HG02610 (cell line): ENCODE data around the gene TPRKB.
"Not testable (repeated sequence)": the region's sequence is repeated elsewhere in the genome, so short reads cannot be mapped to it uniquely, and the experiment has no call there.

ENCODE experiments used
- ATAC-seq: cut with Tn5 transposase; IDR thresholded peaks from one replicate; pipeline ENCODE4 v1.9.1; 2021; ENCODE audit warnings: mild to moderate bottlenecking, moderate library complexity; ENCODE audit not compliant: unreplicated experiment

TPRKB gene

DNA sequence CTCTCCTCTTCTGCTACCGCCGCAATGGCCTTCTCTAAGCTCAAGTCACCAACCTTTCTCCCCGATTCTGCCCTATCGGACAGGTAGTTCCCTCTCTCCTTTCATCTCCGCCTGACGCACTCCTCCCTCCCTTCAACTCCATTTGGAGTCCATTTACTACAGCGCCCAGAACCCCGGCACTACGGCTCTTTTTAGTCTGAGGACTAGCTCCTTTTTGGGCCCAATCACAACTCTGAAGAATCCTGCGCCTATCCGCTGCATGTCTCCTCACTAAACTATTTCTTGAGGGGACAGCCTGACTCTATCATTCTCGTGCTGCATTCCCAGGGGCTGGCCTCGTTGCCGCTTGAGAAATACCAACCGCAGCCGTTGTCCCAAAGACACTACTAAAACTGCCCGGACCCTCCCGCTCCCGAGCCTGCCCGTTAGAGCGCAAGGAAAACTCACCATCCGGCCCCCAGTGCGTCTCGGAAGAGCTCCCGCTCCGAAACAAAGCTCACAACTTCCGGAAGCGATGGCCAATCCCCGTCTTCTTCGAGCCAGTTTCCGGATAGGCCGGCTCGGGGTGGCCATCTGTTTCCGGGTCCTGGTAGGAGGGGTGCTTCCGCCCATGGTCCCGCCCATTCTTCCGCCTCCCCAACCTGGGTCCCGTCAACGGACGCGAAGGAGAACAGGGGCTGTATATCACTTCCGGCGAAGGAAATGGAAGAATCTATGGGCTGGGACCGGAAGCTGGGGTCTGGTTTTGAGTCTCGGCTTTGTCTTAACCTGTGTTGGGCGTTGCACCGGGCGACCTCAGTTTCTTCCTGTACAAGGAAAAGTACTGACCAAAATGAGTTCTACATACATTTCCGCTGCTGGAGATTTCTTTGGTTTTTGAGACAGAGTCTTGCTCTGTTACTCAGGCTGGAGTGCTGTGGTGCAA is at the start of gene TPRKB:
Gene TPRKB, minus strand, starts transcription at position 491 of the 925 bp plus-strand sequence. CDS start 2,776 bp downstream, outside the sequence.
- ATAC-seq: peak; percentile 98

- not testable (repeated sequence) for ATAC-seq
These were observed 46.7 kb upstream of the TPRKB start, which contains the start of gene C2orf78 for GRCh38 chr2:73783883-73784282. C2orf78 (plus strand) TSS chr2:73784183; CDS start chr2:73784310, 127 bp downstream.

DNA sequence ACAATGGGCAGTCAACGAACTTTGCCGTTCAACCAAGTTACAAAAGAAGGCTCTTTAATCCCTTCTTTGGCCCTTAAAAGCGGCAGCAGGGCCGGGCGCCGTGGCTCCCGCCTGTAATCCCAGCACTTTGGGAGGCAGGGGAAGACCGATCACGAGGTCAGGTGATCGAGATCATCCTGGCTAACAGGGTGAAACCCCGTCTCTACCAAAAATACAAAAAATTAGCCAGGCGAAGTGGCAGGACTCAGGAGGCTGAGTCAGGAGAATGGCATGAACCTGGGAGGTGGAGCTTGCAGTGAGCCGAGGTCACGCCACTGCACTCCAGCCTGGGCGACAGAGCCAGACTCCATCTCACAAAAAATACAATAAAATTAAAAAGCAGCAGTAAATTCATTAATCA is 46.3 kb upstream of the TPRKB start:
- not testable (repeated sequence) for ATAC-seq

DNA sequence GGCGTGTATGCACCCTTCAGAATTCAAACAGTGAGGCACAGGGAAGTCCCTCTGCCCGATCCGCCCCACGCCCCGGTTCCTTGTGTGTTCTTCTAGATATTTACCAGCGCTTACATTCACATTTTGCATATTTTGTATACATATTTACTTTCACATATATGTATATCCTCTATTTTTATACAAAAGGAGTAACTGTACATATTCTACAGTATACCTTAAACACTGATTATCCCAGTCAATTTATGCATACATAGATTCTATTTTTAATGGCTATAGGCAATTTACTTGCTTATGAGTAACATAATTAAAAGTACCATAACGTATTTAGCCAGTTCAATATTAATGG is 43.1 kb upstream of the TPRKB start:
- no peak for ATAC-seq

GRCh38 chr2:73779467-73780236 is 42.5 kb upstream of the TPRKB start, which contains the start of gene DUSP11:
DUSP11 (minus strand) TSS chr2:73780103; CDS start chr2:73779974, 129 bp downstream.
- peak; percentile 99 for ATAC-seq

DNA sequence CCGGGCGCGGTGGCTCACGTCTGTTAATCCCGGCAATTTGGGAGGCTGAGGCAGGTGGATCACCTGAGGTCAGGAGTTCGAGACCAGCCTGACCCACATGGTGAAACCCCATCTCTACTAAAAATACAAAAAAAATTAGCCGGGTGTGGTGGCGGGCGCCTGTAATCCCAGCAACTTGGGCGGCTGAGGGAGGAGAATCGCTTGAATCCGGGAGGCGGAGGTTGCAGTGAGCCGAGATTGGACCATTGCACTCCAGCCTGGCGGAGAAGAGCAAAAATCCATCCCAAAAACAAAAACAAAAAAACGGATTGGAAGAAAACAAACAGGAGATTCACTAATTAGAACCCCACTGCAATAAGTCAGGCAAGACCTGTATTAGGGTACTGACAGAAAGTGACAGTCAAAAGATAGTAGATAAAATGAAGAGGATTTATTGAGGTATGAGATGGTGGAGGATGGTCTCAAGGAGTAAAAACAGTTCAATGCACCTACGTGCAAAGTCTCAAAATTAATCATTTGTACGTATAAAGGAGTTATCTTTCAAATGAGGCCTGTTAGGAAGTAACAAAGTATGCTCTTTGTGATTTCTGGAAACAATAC is 41.8 kb upstream of the TPRKB start:
- not testable (repeated sequence) for ATAC-seq

GRCh38 chr2:73776869-73777519 is 39.8 kb upstream of the TPRKB start:
- no peak for ATAC-seq

DNA sequence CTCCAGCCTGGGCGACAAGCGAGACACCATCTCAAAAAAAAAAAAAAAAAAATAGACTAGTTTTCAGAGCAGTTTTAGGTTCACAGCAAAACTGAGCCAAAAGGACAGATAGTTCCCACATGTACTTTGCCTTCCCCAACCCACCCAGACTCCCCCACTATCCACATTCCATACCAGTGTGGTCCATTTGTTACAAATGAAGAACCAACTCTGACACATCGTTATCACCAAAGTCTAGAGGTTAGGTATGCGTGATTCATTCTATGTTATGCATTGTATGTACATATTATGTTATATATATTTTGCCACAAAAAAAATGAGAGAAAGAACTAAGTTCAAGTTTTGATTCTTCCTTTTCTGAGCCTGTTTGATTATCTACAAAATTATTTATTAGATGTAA is 39.2 kb upstream of the TPRKB start:
- no peak for ATAC-seq

- ATAC-seq: no peak
These were observed 35.7 kb upstream of the TPRKB start for GRCh38 chr2:73772819-73773218.

GRCh38 chr2:73770725-73771124 is 33.6 kb upstream of the TPRKB start:
- no peak for ATAC-seq

DNA sequence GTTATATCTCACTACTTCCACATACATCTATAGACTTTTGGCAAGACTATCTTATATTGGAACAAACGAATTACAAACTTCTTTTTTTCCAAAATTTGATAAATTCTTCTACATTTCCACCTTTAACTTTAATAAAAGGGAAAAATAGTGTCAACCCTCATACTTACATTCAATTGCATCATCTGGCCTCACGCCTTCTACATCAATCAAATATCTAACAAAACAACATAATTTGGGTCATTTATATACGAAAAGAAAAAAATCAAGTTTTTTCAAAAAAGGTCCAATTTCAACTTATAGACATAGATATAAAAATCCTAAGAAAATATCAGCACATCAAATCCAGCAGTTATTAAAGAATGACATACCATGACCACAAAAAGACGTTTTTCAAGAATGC is 29.8 kb upstream of the TPRKB start:
- no peak for ATAC-seq

- ATAC-seq: no peak
These were observed 29.2 kb upstream of the TPRKB start for GRCh38 chr2:73766349-73766748.

DNA sequence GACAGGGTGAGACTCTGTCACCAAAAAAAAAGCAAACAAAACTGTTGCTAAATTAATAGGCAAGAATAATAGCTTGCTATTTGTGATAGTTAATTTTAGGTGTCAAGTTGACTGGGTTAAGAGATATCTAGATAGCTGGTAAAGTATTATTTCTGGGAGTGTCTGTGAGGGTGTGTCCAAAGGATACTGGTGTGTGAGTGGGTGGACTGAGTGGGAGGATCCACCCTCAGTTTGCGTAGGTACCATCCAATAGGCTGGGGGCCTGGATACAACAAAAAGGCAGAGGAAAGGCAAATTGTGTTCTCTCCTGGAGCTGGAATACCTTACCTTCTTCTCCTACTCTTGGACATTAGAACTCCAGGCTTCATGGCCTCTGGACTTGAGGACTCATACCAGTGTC is 27.8 kb upstream of the TPRKB start:
- ATAC-seq: no peak

DNA sequence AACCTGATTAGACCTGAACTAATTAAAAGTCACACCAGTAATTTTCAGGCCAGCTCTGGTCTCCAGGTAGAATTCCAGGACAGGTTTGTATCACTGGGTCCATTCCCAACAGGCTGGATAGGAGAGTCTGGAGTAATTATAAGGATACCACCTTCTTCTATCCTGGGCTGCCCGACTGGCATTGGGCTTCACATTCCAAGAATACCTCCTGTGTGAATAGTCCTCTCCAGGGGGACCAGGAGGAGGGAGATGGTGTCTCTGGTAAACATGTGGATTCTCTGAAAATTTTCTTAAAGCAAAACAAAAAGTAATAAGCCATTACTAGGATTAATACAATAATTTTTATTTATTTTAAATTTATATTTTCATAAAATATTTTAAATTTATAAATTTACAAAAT is 25.4 kb upstream of the TPRKB start:
- no peak for ATAC-seq

GRCh38 chr2:73759904-73760303 is 22.8 kb upstream of the TPRKB start:
- no peak for ATAC-seq

DNA sequence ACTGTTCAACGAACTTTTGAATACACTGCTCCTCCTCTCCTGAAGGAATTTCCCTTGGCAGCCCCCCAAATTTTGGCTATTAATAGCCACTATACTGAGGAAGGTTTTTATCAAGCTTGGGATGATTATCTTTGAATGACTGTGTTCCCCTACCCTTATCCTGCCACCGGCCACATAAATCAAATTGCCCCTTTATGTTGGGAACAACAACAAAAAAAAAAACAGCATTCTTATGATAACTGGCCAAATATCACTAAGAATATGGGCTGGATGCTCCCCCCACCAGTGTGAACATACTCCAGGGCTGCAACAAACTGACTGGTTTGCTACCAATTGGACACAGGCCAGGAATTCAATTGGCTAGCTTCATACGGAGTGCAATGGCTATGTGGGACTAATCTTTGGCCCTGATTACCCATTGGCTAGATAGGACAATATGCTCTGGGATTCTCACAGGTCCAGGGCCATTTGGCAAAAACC is 22.2 kb upstream of the TPRKB start:
- ATAC-seq: no peak

DNA sequence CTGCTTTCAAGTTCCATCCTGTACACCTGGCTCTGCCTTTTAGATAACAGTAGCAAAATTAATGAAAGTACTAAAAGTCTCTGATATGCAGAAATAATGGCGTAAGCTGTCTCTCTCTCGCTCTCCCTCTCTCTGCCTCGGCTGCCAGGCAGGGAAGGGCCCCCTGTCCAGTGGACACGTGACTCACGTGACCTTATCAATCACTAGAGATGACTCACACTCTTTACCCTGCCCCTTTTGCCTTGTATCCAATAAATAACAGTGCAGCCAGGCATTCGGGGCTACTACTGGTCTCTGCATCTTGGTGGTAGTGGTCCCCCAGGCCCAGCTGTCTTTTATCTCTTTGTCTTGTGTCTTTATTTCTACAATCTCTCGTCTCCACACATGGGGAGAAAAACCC is 17.2 kb upstream of the TPRKB start:
- ATAC-seq: not testable (repeated sequence)

DNA sequence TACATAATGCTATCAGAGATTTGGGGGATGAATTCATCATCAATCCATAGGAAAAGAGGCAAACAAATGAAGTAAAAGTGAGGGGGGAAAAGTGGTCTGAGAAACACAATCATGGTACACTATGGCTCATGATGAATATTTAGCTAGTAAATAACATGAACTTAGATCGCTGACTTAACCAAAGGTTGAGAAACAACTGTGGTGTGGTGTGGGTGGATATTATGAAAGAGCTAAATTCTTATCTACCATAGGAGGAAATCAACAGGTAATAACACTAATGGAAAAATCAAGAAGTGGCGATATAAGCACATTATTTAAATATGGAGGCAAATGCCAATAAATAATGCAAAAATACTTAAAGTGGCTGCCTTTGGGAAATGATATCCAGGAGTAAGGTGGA is 12.2 kb upstream of the TPRKB start:
- ATAC-seq: no peak

DNA sequence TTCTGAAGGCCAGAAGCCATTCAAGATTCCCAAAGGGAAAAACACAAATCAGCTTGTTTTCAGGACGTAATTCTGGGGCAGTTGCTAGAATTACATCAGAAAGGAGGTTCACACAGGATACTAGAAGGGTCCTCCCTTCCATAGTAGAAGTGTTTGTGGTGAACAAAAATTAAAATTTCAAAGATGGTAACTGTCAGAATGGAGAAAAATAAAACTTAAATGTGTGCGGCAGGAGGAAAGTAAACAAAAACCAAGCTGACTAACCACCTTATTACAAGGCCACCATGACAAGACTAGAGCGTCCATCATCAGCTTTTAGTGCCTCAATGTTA is 9.7 kb upstream of the TPRKB start:
- no peak for ATAC-seq

DNA sequence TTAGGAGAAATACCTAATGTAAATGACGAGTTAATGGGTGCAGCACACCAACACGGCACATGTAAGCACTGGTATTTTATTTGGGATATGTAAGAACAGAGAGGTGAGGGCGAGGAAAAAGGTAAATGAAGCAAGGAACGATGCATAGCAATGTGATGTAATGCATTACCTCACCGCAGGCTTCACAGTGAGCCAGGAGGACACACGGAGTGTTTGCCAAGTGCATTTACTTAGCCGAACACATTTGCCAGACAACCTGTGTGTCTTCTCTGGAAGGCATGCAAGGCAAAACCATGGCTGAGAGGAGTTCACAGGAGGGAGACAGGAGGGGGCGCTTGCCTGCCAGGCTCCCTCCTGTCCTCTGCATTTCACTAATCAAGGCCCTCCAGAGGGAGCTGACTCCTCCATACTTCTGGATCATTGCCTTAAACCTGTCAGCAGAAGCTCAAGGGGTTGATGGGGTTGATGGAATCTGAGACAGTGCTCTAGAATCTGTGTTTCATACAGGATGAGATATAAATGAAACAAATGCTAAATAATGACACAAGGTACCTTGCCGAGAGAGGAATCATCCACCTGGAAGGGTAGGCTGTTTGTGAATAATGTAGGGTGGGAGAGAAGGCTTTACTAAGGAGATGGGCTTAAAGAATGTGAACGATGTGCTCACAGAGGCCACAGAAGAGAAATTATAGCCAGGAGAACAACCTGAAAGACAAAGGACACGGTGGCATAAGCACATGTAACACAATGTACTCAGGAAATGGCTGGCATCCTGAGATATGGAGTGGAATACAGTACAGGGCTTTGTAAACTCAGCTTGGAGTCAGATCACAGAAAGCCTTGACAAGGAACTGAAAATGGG is 9.1 kb upstream of the TPRKB start:
- ATAC-seq: no peak
